Memory B cell (primary cell): Measurements from ENCODE around the gene CAB39L.
A peak's percentile ranks its signal among the peaks of the same experiment; 100 is the strongest.

ENCODE experiments used
- ATAC-seq: fragments of 150-1000 bp; cut with Tn5 transposase; 2 replicates; pipeline ENCODE4 v1.10.0; 2021; ENCODE audit warnings: low read depth, mild to moderate bottlenecking, moderate library complexity
- DNase-seq, 2 donors: peaks; one replicate each; pipeline ENCODE4 v3.0.0; 2022; ENCODE audit warnings: low spot score in 2 of 2
- H3K27ac Mint-ChIP-seq: one replicate; pipeline ENCODE4 v1.8.0; 2022; ENCODE audit warnings: mild to moderate bottlenecking, moderate library complexity, mixed read lengths
- H3K27me3 Mint-ChIP-seq: one replicate; pipeline ENCODE4 v1.8.0; 2022; ENCODE audit warnings: mixed read lengths
- H3K36me3 Mint-ChIP-seq: one replicate; pipeline ENCODE4 v1.8.0; 2022; ENCODE audit warnings: mild to moderate bottlenecking, mixed read lengths
- H3K4me1 Mint-ChIP-seq: one replicate; pipeline ENCODE4 v1.8.0; 2022; ENCODE audit warnings: mixed read lengths
- H3K4me3 Mint-ChIP-seq: one replicate; pipeline ENCODE4 v1.8.0; 2022; ENCODE audit warnings: mild to moderate bottlenecking, moderate library complexity, mixed read lengths
- H3K9me3 Mint-ChIP-seq: one replicate; pipeline ENCODE4 v1.8.0; 2022; ENCODE audit warnings: mixed read lengths

The CAB39L gene

DNA sequence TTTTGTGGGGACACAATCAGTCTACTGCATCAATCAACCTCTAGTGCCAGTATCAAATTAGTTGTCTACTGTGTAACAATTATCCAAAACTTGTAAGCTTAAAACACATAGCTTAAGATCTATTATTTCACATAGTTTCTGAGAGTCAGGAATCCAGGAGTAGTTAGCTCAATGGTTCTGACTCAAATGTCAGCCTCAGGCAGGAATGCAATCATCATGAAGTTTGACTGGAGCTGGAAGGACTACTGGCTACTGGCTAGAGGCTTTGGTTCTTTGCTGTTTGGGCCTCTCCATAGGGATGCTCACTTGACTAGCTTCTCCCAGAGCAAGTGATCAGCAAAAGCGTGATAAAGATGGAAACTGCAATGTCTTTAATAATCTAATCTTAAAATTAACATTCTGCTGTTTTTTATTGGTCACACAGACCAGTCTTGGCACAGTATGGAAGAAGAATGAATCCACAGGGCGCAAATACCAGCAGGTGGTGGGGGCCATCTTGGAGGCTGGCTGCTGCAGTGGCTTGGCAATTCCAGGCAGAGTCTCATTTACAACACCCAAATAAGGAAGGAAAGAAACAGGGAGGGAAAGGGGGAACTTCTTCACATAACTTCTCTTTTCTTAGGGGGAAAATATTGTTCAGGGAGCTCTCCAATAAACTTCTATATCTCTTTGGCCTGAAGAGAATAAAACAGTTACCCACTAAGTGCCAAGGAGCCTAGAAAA, 15.7 kb downstream of the CAB39L start:
- H3K4me3 Mint-ChIP-seq, result no peak overlapping the region
- H3K4me1 Mint-ChIP-seq, result no peaks in the 10 kb centered on the region
- DNase-seq (no peak), ATAC-seq (no peak)
- peaks cover 9% of the 10 kb centered on the region for H3K36me3 Mint-ChIP-seq
- no peaks in the 10 kb centered on the region for H3K27me3 Mint-ChIP-seq
- H3K27ac Mint-ChIP-seq, result no peak overlapping the region
- H3K9me3 Mint-ChIP-seq, result no peaks in the 10 kb centered on the region

DNA sequence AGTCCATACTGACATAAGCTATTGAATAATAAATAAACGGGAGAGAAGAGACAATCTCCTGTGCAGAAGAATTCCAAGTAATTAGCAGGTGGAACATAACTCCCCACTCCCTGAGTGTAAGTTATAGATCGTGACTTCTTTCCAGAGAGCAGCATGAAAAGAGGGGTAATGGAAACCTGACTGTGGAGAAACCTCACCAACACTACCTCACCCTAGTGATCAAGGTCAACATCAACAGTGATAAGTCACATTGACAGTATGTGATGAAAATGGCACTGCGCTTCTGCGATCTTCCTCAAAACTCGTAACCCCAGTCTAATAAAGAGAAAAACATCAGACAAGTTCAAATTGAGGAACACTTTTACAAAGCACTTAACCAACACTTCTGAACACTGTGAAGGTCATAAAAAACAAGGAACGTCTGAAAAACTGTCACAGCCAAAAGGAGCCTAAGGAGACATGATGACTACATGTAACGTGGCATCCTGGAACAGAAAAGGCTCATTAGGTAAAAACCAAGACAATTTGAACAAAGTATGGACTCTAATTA, 19.8 kb downstream of the CAB39L start:
- H3K27ac Mint-ChIP-seq, result no peak overlapping the region
- no peaks in the 10 kb centered on the region for H3K9me3 Mint-ChIP-seq
- H3K4me1 Mint-ChIP-seq, result no peaks in the 10 kb centered on the region
- no peaks in the 10 kb centered on the region for H3K27me3 Mint-ChIP-seq
- ATAC-seq, result no peak
- H3K36me3 Mint-ChIP-seq, result peaks cover 3% of the 10 kb centered on the region
- DNase-seq, result no peak
- H3K4me3 Mint-ChIP-seq, result no peak overlapping the region

DNA sequence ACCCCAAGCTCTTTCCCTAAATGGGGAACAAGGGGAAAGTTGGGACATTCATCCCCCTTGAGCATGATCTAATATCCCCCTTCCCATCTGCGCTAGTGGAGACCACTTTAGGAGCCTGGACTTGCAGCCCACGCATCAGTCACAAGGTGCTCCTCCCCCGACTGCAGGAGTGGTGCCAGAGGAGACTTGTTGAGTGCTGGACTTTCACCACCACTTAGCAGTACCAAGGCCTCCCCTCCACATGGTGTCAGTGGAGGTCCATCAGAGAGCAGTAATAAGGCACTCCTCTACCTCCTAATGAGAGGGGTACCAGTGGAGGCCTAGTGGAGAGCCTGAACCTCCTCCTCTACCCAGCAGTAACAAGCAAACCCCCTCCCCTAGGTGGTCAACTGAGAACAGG, 22.5 kb downstream of the CAB39L start:
- peak; percentile 66 for ATAC-seq
- no peak for DNase-seq
- H3K4me1 Mint-ChIP-seq, result peaks cover 3% of the 10 kb centered on the region
- no peaks in the 10 kb centered on the region for H3K36me3 Mint-ChIP-seq
- H3K9me3 Mint-ChIP-seq, result no peaks in the 10 kb centered on the region
- H3K27me3 Mint-ChIP-seq, result peaks cover 3% of the 10 kb centered on the region
- H3K27ac Mint-ChIP-seq, result no peak overlapping the region
- no peak overlapping the region for H3K4me3 Mint-ChIP-seq

DNA sequence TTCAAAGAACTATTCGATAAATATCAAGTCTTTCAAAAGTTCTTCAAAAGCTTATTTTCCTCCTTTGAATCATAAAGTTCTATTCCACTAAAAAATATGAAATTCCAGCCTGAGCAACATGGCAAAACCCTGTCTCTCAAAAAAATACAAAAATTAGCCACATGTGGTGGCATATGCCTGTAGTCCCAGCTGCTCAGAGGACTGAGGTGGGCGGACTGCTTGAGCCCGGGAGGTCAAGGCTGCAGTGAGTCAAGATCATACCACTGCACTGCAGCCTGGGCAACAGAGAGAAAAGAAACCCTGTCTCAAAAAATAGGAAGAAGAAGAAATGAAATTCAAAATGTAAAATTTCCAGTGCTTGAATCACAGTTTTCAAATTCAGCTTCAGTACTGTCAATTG, 24.6 kb downstream of the CAB39L start:
- H3K4me3 Mint-ChIP-seq, result no peak overlapping the region
- H3K27ac Mint-ChIP-seq, result no peak overlapping the region
- no peak for ATAC-seq

DNA sequence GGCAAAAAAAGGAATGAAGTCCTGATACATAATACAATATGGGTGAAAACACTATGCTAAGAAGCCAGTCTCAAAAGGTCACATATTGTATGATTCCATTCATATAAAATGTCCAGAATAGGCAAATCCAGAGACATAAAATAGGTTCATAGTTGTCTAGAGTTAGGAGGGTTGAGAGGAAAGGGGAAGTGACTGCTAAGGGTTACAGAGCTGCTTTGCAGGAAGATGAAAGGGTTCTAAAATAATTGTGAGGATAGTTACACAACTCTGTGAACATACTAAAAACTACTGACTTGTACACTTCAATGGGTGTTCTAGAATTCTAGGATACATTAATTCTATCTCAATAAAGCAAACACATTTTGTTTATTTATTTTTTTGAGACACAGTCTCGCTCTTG, 25.7 kb downstream of the CAB39L start:
- Mint-ChIP-seq H3K27ac (no peak overlapping the region), H3K36me3 (no peaks in the 10 kb centered on the region), H3K4me1 (peaks cover 3% of the 10 kb centered on the region), H3K27me3 (peaks cover 3% of the 10 kb centered on the region), H3K4me3 (no peak overlapping the region), H3K9me3 (no peaks in the 10 kb centered on the region)
- DNase-seq (no peak), ATAC-seq (no peak)

More for the DNA sequence above, 24.6 kb downstream of the CAB39L start:
- Mint-ChIP-seq H3K4me1 (peaks cover 3% of the 10 kb centered on the region), H3K9me3 (no peaks in the 10 kb centered on the region), H3K36me3 (no peaks in the 10 kb centered on the region), H3K27me3 (peaks cover 3% of the 10 kb centered on the region)
- DNase-seq, result no peak

GRCh38 chr13:49417161-49417560, 26.7 kb downstream of the CAB39L start:
- no peak for ATAC-seq
- no peaks in the 10 kb centered on the region for H3K36me3 Mint-ChIP-seq
- H3K9me3 Mint-ChIP-seq, result no peaks in the 10 kb centered on the region

GRCh38 chr13:49412749-49413148, 31.1 kb downstream of the CAB39L start:
- Mint-ChIP-seq H3K27ac (no peak overlapping the region), H3K27me3 (no peaks in the 10 kb centered on the region), H3K4me3 (no peak overlapping the region), H3K36me3 (peaks cover 4% of the 10 kb centered on the region), H3K9me3 (no peaks in the 10 kb centered on the region), H3K4me1 (no peaks in the 10 kb centered on the region)
- DNase-seq (no peak), ATAC-seq (no peak)

More at GRCh38 chr13:49417161-49417560, 26.7 kb downstream of the CAB39L start:
- peaks cover 3% of the 10 kb centered on the region for H3K27me3 Mint-ChIP-seq
- H3K4me1 Mint-ChIP-seq, result peaks cover 3% of the 10 kb centered on the region
- H3K27ac Mint-ChIP-seq, result no peak overlapping the region
- no peak for DNase-seq
- H3K4me3 Mint-ChIP-seq, result no peak overlapping the region

- DNase-seq (no peak), ATAC-seq (no peak)
- Mint-ChIP-seq H3K36me3 (peaks cover 5% of the 10 kb centered on the region), H3K4me1 (no peaks in the 10 kb centered on the region), H3K4me3 (no peak overlapping the region), H3K9me3 (no peaks in the 10 kb centered on the region), H3K27me3 (no peaks in the 10 kb centered on the region), H3K27ac (no peak overlapping the region)
These were observed 32.5 kb downstream of the CAB39L start for GRCh38 chr13:49411353-49411752.

GRCh38 chr13:49410477-49410876, 33.4 kb downstream of the CAB39L start:
- Mint-ChIP-seq H3K27ac (no peak overlapping the region), H3K36me3 (peaks cover 10% of the 10 kb centered on the region), H3K4me3 (no peak overlapping the region), H3K9me3 (peaks cover 3% of the 10 kb centered on the region), H3K4me1 (no peaks in the 10 kb centered on the region), H3K27me3 (peaks cover under 1% of the 10 kb centered on the region)
- DNase-seq (no peak), ATAC-seq (no peak)

DNA sequence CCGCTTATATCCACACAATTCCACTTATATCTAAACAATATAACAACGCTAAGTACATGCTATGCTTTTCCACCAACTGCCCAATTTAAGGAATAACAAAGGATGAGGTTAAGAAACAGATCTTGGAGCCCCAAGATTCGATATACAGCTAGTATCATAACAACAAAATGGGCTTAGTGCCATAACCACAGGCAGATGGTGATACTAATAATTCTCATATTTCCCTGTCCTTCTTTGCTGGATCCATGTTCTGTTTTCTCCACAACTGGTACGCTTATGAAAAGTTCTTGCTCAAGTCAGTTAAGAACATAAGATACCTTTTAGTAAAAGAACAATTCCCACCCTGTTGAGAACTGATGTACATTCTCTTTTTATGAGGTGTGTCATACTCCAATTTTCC, 33.9 kb downstream of the CAB39L start:
- Mint-ChIP-seq H3K9me3 (peaks cover 6% of the 10 kb centered on the region), H3K4me1 (no peaks in the 10 kb centered on the region), H3K36me3 (peaks cover 13% of the 10 kb centered on the region), H3K4me3 (no peak overlapping the region), H3K27me3 (peaks cover 2% of the 10 kb centered on the region), H3K27ac (no peak overlapping the region)
- ATAC-seq (no peak), DNase-seq (no peak)

GRCh38 chr13:49409008-49409407, 34.9 kb downstream of the CAB39L start:
- H3K27ac Mint-ChIP-seq, result no peak overlapping the region
- no peak for ATAC-seq
- peaks cover 2% of the 10 kb centered on the region for H3K27me3 Mint-ChIP-seq
- no peak overlapping the region for H3K4me3 Mint-ChIP-seq
- H3K4me1 Mint-ChIP-seq, result no peaks in the 10 kb centered on the region
- H3K36me3 Mint-ChIP-seq, result peaks cover 21% of the 10 kb centered on the region
- DNase-seq, result no peak
- peaks cover 13% of the 10 kb centered on the region for H3K9me3 Mint-ChIP-seq

- H3K27ac Mint-ChIP-seq, result no peak overlapping the region
- no peak for ATAC-seq
- H3K9me3 Mint-ChIP-seq, result peaks cover 16% of the 10 kb centered on the region
- DNase-seq, result no peak
- no peak overlapping the region for H3K4me3 Mint-ChIP-seq
- peaks cover 25% of the 10 kb centered on the region for H3K36me3 Mint-ChIP-seq
- H3K27me3 Mint-ChIP-seq, result peaks cover 2% of the 10 kb centered on the region
- H3K4me1 Mint-ChIP-seq, result no peaks in the 10 kb centered on the region
These were observed 35.9 kb downstream of the CAB39L start for GRCh38 chr13:49407936-49408335.

- H3K4me1 Mint-ChIP-seq, result no peaks in the 10 kb centered on the region
These were observed 36.8 kb downstream of the CAB39L start for GRCh38 chr13:49407068-49407467.

DNA sequence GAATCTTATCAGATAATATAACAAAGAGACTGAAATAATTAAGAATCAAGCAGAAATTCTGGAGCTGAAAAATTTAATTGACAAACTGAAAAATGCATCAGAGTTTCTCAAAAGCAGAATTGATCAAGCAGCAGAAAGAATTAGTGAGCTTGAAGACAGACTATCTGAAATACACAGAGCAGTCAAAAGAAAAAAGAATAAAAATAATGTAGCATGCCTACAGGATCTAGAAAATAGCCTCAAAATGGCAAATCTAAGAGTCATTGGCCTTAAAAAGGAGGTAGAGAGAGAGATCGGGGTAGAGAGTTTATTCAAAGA, 39.2 kb downstream of the CAB39L start:
- DNase-seq, result no peak
- no peak overlapping the region for H3K27ac Mint-ChIP-seq

More at GRCh38 chr13:49407068-49407467, 36.8 kb downstream of the CAB39L start:
- ATAC-seq (no peak), DNase-seq (no peak)
- Mint-ChIP-seq H3K4me3 (no peak overlapping the region), H3K9me3 (peaks cover 16% of the 10 kb centered on the region), H3K36me3 (peaks cover 25% of the 10 kb centered on the region), H3K27me3 (peaks cover 2% of the 10 kb centered on the region), H3K27ac (no peak overlapping the region)

More for the DNA sequence above, 39.2 kb downstream of the CAB39L start:
- no peak overlapping the region for H3K4me3 Mint-ChIP-seq
- no peak for ATAC-seq
- H3K9me3 Mint-ChIP-seq, result peaks cover 16% of the 10 kb centered on the region
- peaks cover 2% of the 10 kb centered on the region for H3K27me3 Mint-ChIP-seq
- peaks cover 25% of the 10 kb centered on the region for H3K36me3 Mint-ChIP-seq
- peaks cover 3% of the 10 kb centered on the region for H3K4me1 Mint-ChIP-seq
